Gastrocnemius medialis (tissue), 4 donors: ENCODE results near the gene PIR. TPM values are rescaled to one million over a fixed set of nuclear protein-coding genes. Genes with fewer than 3 reads are reported as not detected.

Experiments
- ATAC-seq, 2 donors: fragments of 150-250 bp; one replicate each; pipeline ENCODE4 v1.9.1; 2016
- DNase-seq, 2 donors: peaks; one replicate each; pipeline ENCODE4 v3.0.0-alpha.2; 2019
- H3K27ac ChIP-seq, 4 donors: fragments of 200-600 bp; sonication (generic); 1 replicate in 1 of 4; 2 replicates in 3 of 4; pipeline ENCODE4 v1.5.1; 2016 to 2018; ENCODE audit warnings: mild to moderate bottlenecking in 2 of 4, moderate library complexity in 1 of 4
- H3K27me3 ChIP-seq, 3 donors: fragments of 200-600 bp; sonication (generic) in 2 of 3; 1 replicate in 1 of 3; 2 replicates in 2 of 3; pipeline versions ENCODE4 v1.5.1 to v1.6.0; 2016 to 2019; ENCODE audit warnings: mild to moderate bottlenecking in 1 of 3, moderate library complexity in 1 of 3
- H3K36me3 ChIP-seq, 2 donors: fragments of 200-600 bp; sonication (generic) in 1 of 2; one replicate each; pipeline ENCODE4 v1.5.1; 2017 to 2018
- H3K4me1 ChIP-seq, 2 donors: fragments of 200-600 bp; sonication (generic) in 1 of 2; one replicate each; pipeline ENCODE4 v1.5.1; 2016 to 2017; ENCODE audit warnings: mild to moderate bottlenecking in 2 of 2
- H3K4me3 ChIP-seq, 4 donors: fragments of 200-600 bp; sonication (generic) in 3 of 4; 1 replicate in 1 of 4; 2 replicates in 3 of 4; pipeline ENCODE4 v1.5.1; 2016 to 2019; ENCODE audit warnings: mild to moderate bottlenecking in 2 of 4
- H3K9me3 ChIP-seq, 3 donors: fragments of 200-600 bp; sonication (generic) in 2 of 3; 1 replicate in 1 of 3; 2 replicates in 2 of 3; pipeline ENCODE4 v1.5.1; 2016 to 2019
- CTCF ChIP-seq, 5 experiments: fragments of 450-650 bp in 3 of 5; fragments of 200-600 bp in 2 of 5; sonication (generic) in 2 of 5; IDR thresholded peaks in 4 of 5; conservative IDR thresholded peaks in 1 of 5; 1 replicate in 4 of 5; 2 replicates in 1 of 5; pipeline ENCODE4 v1.5.1; 2016 to 2019; ENCODE audit warnings: antibody characterized with exemption in 5 of 5, mild to moderate bottlenecking in 3 of 5, moderate library complexity in 3 of 5
- POLR2A ChIP-seq, 2 donors: fragments of 450-650 bp; IDR thresholded peaks; one replicate each; pipeline ENCODE4 v1.6.1; 2017; ENCODE audit warnings: antibody characterized with exemption in 2 of 2, mild to moderate bottlenecking in 2 of 2, moderate library complexity in 2 of 2
- in situ Hi-C, 4 donors: fragments of 200-750 bp; cut with MboI; loops; one replicate each; pipeline versions ENCODE4 v1.15.0 to v1.8.0; 2017; ENCODE audit warnings: low sequenced_read_pairs in 4 of 4
- intact Hi-C: fragments of 100-400 bp; cut with DNase I; formaldehyde crosslinking; loops from one replicate; pipeline ENCODE4 v1.15.1; 2023; ENCODE audit warnings: low total_unique reads
- total RNA-seq, 4 donors: library from RNA; depleted of rRNA; stranded (reverse); fragments of >200 nt; gene quantifications; one replicate each; pipeline versions ENCODE4 v1.1.0 to v1.2.3, GENCODE V29; 2016

Gene PIR
- total RNA-seq, 4 donors from 2014 or later, result 9.4 to 20.2 (median 14.2) TPM

- no peaks in the 10 kb centered on the region for H3K27me3 ChIP-seq
- no peaks in the 10 kb centered on the region for H3K9me3 ChIP-seq
- no peaks in the 10 kb centered on the region for H3K4me1 ChIP-seq
- H3K4me3 ChIP-seq, result peak overlapping the region; percentile 62 to 73 (median 66)
- intact Hi-C loops, result loop anchor here (2.0 to 10.0 kb wide), 5 partner anchors 22 to 1372 kb away; partner anchors contain the start of gene PIGA
- TF ChIP-seq POLR2A (IDR thresholded peaks at IDR 0.05) (no peak), CTCF (IDR thresholded peaks at IDR 0.05 in 4 of 5, conservative IDR thresholded peaks at IDR 0.05 in 1 of 5) (no peak)
- ATAC-seq, result peak; percentile 4 to 16
- H3K27ac ChIP-seq, result peak overlapping the region; percentile 83 to 93 (median 86)
- no peak for DNase-seq
- in situ Hi-C loops, result loop anchor here in 3 of 4 donors (10.0 to 25.0 kb wide), 3 partner anchors 155 to 182 kb away; partner anchors contain the start of genes CLTRN (in 1 of the 3) and PIGA (in 1 of the 3)
- peaks cover 0 to 5% of the 10 kb centered on the region in 2 donors for H3K36me3 ChIP-seq
These were observed 664 bp downstream of the PIR start for GRCh38 chrX:15492469-15492868.

- Histone ChIP-seq H3K4me1 (peaks cover 0 to 3% of the 10 kb centered on the region in 2 donors), H3K4me3 (no peak overlapping the region), H3K9me3 (no peaks in the 10 kb centered on the region), H3K36me3 (peaks cover 0 to 5% of the 10 kb centered on the region in 2 donors), H3K27ac (no peak overlapping the region), H3K27me3 (no peaks in the 10 kb centered on the region)
- in situ Hi-C loops (loop anchor here in 2 of 4 donors (25.0 kb wide), 2 partner anchors 147 to 178 kb away; partner anchors contain the start of genes CLTRN (in 1 of the 2) and PIGA (in 1 of the 2)), intact Hi-C loops (no loop called here)
- no peak for DNase-seq
- TF ChIP-seq CTCF (IDR thresholded peaks at IDR 0.05 in 4 of 5, conservative IDR thresholded peaks at IDR 0.05 in 1 of 5), result no peak
- no peak for TF ChIP-seq POLR2A (IDR thresholded peaks at IDR 0.05)
- ATAC-seq, result no peak
These were observed 9.2 kb downstream of the PIR start for GRCh38 chrX:15483891-15484290.

- H3K4me1 ChIP-seq, result peaks cover 10 to 14% of the 10 kb centered on the region in 2 donors
- H3K9me3 ChIP-seq, result no peaks in the 10 kb centered on the region
- TF ChIP-seq CTCF (IDR thresholded peaks at IDR 0.05 in 4 of 5, conservative IDR thresholded peaks at IDR 0.05 in 1 of 5), result no peak
- no peak for TF ChIP-seq POLR2A (IDR thresholded peaks at IDR 0.05)
- no peak for ATAC-seq
- peak overlapping the region; percentile 42 to 64 (median 56) for H3K27ac ChIP-seq
- no peak overlapping the region for H3K4me3 ChIP-seq
- in situ Hi-C loops (loop anchor here in 3 of 4 donors (10.0 to 25.0 kb wide), 3 partner anchors 89 to 187 kb away; partner anchors contain the start of genes CLTRN (in 1 of the 3) and PIGA (in 1 of the 3)), intact Hi-C loops (loop anchor here (10.0 kb wide), 1 partner anchor 1751 kb away; no protein-coding TSS in a partner anchor)
- peaks cover 0 to 8% of the 10 kb centered on the region in 2 donors for H3K36me3 ChIP-seq
- no peak for DNase-seq
- peaks cover 0 to 2% (median 0%) of the 10 kb centered on the region in 3 donors for H3K27me3 ChIP-seq
These were observed 17.6 kb downstream of the PIR start for GRCh38 chrX:15475486-15475885.

- peak in 1 of 2 donors; percentile 41 for ATAC-seq
- in situ Hi-C loops, result loop anchor here in 3 of 4 donors (10.0 to 25.0 kb wide), 3 partner anchors 90 to 187 kb away; partner anchors contain the start of genes CLTRN (in 1 of the 3) and PIGA (in 1 of the 3)
These were observed 18.1 kb downstream of the PIR start for GRCh38 chrX:15475021-15475420.

More at GRCh38 chrX:15475021-15475420, 18.1 kb downstream of the PIR start:
- H3K27ac ChIP-seq, result peak overlapping the region; percentile 42 to 64 (median 56)
- peaks cover 0 to 2% (median 0%) of the 10 kb centered on the region in 3 donors for H3K27me3 ChIP-seq
- TF ChIP-seq CTCF (IDR thresholded peaks at IDR 0.05 in 4 of 5, conservative IDR thresholded peaks at IDR 0.05 in 1 of 5) (no peak), POLR2A (IDR thresholded peaks at IDR 0.05) (no peak)
- peaks cover 10 to 14% of the 10 kb centered on the region in 2 donors for H3K4me1 ChIP-seq
- no peaks in the 10 kb centered on the region for H3K9me3 ChIP-seq
- H3K36me3 ChIP-seq, result peaks cover 0 to 8% of the 10 kb centered on the region in 2 donors
- intact Hi-C loops, result loop anchor here (10.0 kb wide), 1 partner anchor 1750 kb away; no protein-coding TSS in a partner anchor
- H3K4me3 ChIP-seq, result no peak overlapping the region
- DNase-seq, result no peak
